GM18511 (cell line): ENCODE measurements around the gene UCN2.
"Not testable (repeated sequence)": the region's sequence is repeated elsewhere in the genome, so short reads cannot be mapped to it uniquely, and the experiment has no call there.

Experiments
- ATAC-seq: cut with Tn5 transposase; IDR thresholded peaks from one replicate; pipeline ENCODE4 v1.9.1; 2021; ENCODE audit warnings: mild to moderate bottlenecking, moderate library complexity; ENCODE audit not compliant: unreplicated experiment

Gene UCN2

GRCh38 chr3:48543271-48543866 lies 20.2 kb downstream of the UCN2 start:
- no peak for ATAC-seq

DNA sequence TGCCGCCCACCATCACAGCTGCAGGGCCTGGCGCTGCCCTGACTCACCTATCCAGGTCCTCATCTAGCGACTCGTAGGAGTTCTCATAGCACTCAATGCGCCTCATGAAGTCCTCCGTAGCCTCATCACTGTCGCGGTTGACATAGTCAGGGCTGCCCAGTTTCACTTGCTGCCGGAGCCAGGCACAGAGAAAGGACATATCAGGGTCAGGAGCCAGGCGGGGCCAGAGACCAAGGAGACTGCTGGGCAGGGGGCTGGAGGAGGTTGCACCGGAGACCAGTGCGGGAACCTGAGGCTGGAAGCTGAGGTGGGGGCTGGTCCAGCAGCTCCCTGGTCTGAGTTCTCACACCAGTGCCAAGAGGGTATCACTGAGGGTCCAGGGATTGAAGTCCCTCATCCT lies 25.1 kb downstream of the UCN2 start:
- ATAC-seq = no peak

DNA sequence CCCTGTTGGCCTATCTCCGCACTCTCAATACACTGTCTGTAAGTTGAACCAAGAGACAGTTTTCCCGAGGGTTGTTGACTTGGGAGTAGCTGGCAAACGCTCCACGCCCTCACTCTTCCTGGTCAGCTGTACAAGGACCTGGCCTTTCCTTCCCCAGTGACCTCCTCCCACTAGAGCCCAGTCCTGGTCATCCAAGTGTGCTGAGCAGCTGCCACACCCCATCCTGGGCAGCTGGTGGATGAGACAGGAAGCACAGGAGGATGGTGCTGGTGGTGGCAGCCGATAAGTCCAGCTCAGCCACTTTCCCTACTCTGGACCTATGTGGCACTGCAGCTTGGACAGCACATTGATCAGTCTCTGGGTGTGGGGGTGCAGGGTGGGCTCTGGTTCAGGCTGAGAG lies 26.8 kb downstream of the UCN2 start:
- no peak for ATAC-seq

GRCh38 chr3:48536116-48536515 lies 27.5 kb downstream of the UCN2 start:
- no peak for ATAC-seq

- ATAC-seq = no peak
These were observed 28.0 kb downstream of the UCN2 start for GRCh38 chr3:48535578-48535977.

GRCh38 chr3:48532977-48533337 lies 30.6 kb downstream of the UCN2 start:
- ATAC-seq = no peak

DNA sequence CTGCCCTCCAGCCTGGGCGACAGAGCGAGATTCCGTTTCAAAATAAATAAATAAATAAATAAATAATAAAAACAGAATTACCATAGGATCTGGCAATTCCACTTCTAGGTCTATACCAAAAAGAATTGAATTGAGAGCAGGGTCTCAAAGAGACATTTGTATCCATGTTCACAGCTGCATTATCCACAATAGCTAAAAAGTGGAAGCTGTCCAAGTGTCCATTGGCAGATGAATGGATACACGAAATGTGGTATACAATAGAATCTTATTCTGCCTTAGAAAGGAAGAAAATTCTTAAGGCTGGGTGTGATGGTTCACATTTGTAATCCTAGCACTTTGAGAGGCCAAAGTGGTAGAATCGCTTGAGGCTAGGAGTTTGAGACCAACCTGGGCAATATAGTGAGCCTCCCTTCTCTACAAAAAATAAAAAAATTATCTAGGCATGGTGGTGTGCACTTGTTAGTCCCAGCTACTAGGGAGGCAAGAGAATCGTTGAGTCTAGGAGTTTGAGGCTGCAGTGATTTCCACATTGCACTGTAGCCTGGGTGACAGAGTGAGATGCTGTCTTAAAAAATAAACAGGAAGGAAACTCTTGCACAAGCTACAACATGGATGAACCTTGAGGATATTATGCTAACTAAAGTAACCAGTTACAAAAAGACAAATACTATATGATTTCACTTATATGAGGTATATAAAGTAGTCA lies 31.2 kb downstream of the UCN2 start:
- ATAC-seq = no peak

- ATAC-seq = not testable (repeated sequence)
These were observed 32.9 kb downstream of the UCN2 start for GRCh38 chr3:48530701-48531100.

DNA sequence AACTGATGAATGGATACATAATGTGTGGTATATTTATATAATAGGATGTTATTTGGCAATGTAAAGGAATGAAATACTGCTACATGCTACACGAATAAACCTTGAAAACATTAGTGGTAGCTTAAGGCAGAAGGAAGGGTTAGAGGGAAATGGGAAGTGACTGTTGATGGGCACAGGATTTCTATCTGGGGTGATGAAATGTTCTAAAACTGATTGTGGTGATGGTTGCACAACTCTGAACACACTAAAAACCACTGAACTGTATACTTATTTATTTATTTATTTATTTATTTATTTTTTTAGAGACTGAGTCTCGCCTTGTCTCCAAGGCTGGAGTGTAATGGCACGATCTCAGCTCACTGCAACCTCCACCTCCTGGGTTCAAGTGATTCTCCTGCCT lies 34.8 kb downstream of the UCN2 start:
- no peak for ATAC-seq

- no peak for ATAC-seq
These were observed 35.5 kb downstream of the UCN2 start for GRCh38 chr3:48528048-48528447.

- no peak for ATAC-seq
These were observed 38.6 kb downstream of the UCN2 start for GRCh38 chr3:48524970-48525369.

DNA sequence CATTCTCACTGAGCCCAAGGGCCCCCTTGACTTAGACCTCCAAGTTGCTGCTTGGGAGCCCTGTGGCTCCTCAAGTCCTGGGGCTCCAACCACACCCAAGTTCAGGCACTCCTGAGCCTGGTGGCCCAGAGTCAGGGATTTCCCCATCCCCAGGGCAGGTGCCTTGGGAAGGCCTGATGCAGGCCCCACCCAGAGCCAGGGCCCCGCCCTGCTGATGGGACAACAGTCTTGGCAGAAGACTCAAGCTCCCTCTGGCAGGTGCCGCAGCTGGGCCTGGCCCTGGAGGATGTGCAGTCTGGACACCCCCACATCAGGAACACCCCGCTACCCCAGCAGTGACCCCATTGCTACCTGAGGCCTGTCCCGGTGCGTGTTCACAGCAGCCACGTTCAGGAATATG lies 41.9 kb downstream of the UCN2 start:
- ATAC-seq = no peak

- no peak for ATAC-seq
These were observed 44.3 kb downstream of the UCN2 start for GRCh38 chr3:48519277-48519643.

GRCh38 chr3:48518638-48519276 lies 44.8 kb downstream of the UCN2 start:
- no peak for ATAC-seq

- ATAC-seq = no peak
These were observed 45.5 kb downstream of the UCN2 start for GRCh38 chr3:48518069-48518468.

- ATAC-seq = no peak
These were observed 47.0 kb downstream of the UCN2 start for GRCh38 chr3:48516571-48516970.

DNA sequence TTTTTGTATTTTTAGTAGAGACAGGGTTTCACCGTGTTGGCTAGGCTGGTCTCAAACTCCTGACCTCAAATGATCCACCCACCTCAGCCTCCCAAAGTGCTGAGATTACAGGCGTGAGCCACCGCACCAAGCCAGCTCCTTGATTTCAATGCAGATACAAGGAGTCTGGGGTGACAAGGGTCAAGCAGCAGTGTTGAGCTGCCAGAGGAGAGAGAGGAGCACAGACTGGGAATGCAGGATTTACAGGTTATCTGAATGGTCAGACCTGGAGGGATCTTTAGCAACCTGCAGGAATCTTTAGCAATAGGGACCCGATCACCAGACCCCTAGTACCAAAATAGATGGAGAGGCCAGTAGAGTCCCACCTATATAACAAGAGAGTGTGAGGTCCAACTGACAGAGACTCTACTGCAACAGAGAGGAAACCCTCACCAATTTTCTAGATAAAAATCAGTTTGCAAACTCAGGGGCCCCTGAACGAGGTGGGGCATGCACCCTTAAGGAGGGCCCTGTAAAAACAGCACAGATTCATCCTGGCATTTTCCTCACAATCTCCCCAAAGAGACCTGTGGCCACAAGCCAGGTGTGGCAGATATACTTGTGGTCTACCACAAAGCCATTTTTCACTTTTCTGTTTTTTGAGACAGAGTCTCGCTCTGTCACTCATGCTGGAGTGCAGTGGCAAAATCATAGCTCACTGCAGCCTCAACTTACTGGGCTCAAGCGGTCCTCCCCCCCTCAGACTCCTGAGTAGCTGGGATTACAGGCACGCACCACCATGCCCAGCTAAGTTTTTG lies 49.0 kb downstream of the UCN2 start:
- ATAC-seq = no peak
